SK-N-MC (cell line): ENCODE data around the gene MC1R.

ENCODE experiments used
- DNase-seq: peaks from one replicate; pipeline ENCODE4 v3.0.0-alpha.2; 2011; ENCODE audit warnings: low read depth, low spot score
- H3K27ac ChIP-seq: fragments of 200-600 bp; sonication (generic); 2 replicates; pipeline ENCODE4 v1.5.1; 2016; ENCODE audit warnings: mixed run types
- H3K36me3 ChIP-seq: fragments of 200-600 bp; sonication (generic); 2 replicates; pipeline ENCODE4 v1.6.1; 2017; ENCODE audit warnings: antibody characterized with exemption, low read length, mixed read lengths; ENCODE audit not compliant: insufficient read depth
- H3K4me3 ChIP-seq: fragments of 200-600 bp; sonication (generic); 2 replicates; pipeline ENCODE4 v1.5.1; 2016
- H3K9ac ChIP-seq: fragments of 200-600 bp; sonication (generic); 2 replicates; pipeline ENCODE4 v1.8.0; 2017; ENCODE audit warnings: mixed run types, mixed read lengths; ENCODE audit not compliant: insufficient read length
- H3K9me3 ChIP-seq: fragments of 200-600 bp; sonication (generic); 2 replicates; pipeline ENCODE4 v1.6.1; 2017; ENCODE audit warnings: low read depth, mild to moderate bottlenecking, antibody characterized with exemption, low read length, moderate library complexity, mixed read lengths
- EZH2 ChIP-seq: fragments of 200-600 bp; sonication (generic); IDR thresholded peaks from one replicate; pipeline ENCODE4 v1.6.1; 2017; ENCODE audit warnings: antibody characterized with exemption
- FOXP2 ChIP-seq: optimal IDR thresholded peaks from 2 replicates; pipeline ENCODE3; 2011; ENCODE audit warnings: mild to moderate bottlenecking, moderate library complexity; ENCODE audit not compliant: insufficient read depth; ENCODE audit errors: extremely low read length, control extremely low read depth
- POLR2AphosphoS5 ChIP-seq: IDR thresholded peaks from 2 replicates; pipeline ENCODE4 v1.6.1; 2012; ENCODE audit warnings: mild to moderate bottlenecking, low read depth, low read length, borderline replicate concordance

The MC1R gene

GRCh38 chr16:89969741-89970410, 51.2 kb downstream of the MC1R start:
- Histone ChIP-seq H3K4me3 (no peak overlapping the region), H3K9me3 (no peaks in the 10 kb centered on the region), H3K27ac (no peak overlapping the region), H3K36me3 (no peaks in the 10 kb centered on the region), H3K9ac (no peak overlapping the region)
- DNase-seq: no peak
- TF ChIP-seq POLR2AphosphoS5 (no peak), EZH2 (no peak), FOXP2 (no peak)
